ENCODE measurements around the gene TEN1. TPM values are rescaled to one million over a fixed set of nuclear protein-coding genes. Genes with fewer than 3 reads are reported as not detected.
"Not testable (repeated sequence)": the region's sequence is repeated elsewhere in the genome, so short reads cannot be mapped to it uniquely, and the experiment has no call there.

TEN1 gene
- total RNA-seq, 1 donor: 31.8 TPM

- DNase-seq (ENCODE audit: low read depth in 2 of 3, low spot score in 2 of 3): no peak
These were observed 45.3 kb downstream of the TEN1 start for GRCh38 chr17:76024353-76024752.

- DNase-seq (ENCODE audit: low read depth in 2 of 3, low spot score in 2 of 3): no peak
These were observed 46.3 kb downstream of the TEN1 start for GRCh38 chr17:76025294-76025693.

GRCh38 chr17:76026714-76027158, 47.7 kb downstream of the TEN1 start:
- no peak for DNase-seq (ENCODE audit: low read depth in 2 of 3, low spot score in 2 of 3)

- DNase-seq (ENCODE audit: low read depth in 2 of 3, low spot score in 2 of 3): peak in 1 of 3 donors; percentile 12
These were observed 48.3 kb downstream of the TEN1 start, which contains the start of gene EVPL for GRCh38 chr17:76027159-76027839. Gene EVPL (minus strand): TSS chr17:76027306. CDS start chr17:76027198, 108 bp downstream.

- peak in 1 of 3 donors; percentile 24 for DNase-seq (ENCODE audit: low read depth in 2 of 3, low spot score in 2 of 3)
These were observed 53.2 kb downstream of the TEN1 start for GRCh38 chr17:76032073-76032779.

- DNase-seq (ENCODE audit: low read depth in 2 of 3, low spot score in 2 of 3): no peak
These were observed 53.7 kb downstream of the TEN1 start for GRCh38 chr17:76032780-76033108.

GRCh38 chr17:76033139-76033538, 54.1 kb downstream of the TEN1 start:
- DNase-seq (ENCODE audit: low read depth in 2 of 3, low spot score in 2 of 3): no peak

- DNase-seq (ENCODE audit: low read depth in 2 of 3, low spot score in 2 of 3): no peak
These were observed 55.6 kb downstream of the TEN1 start for GRCh38 chr17:76034428-76035350.

GRCh38 chr17:76036497-76037261, 57.6 kb downstream of the TEN1 start:
- no peak for DNase-seq (ENCODE audit: low read depth in 2 of 3, low spot score in 2 of 3)

GRCh38 chr17:76038050-76038449, 59.0 kb downstream of the TEN1 start:
- DNase-seq (ENCODE audit: low read depth in 2 of 3, low spot score in 2 of 3): no peak

- no peak for DNase-seq (ENCODE audit: low read depth in 2 of 3, low spot score in 2 of 3)
These were observed 60.1 kb downstream of the TEN1 start for GRCh38 chr17:76039121-76039520.

GRCh38 chr17:76040376-76040775, 61.3 kb downstream of the TEN1 start:
- no peak for DNase-seq (ENCODE audit: low read depth in 2 of 3, low spot score in 2 of 3)

- not testable (repeated sequence) for DNase-seq (ENCODE audit: low read depth in 2 of 3, low spot score in 2 of 3)
These were observed 63.8 kb downstream of the TEN1 start for GRCh38 chr17:76042868-76043267.

- not testable (repeated sequence) for DNase-seq (ENCODE audit: low read depth in 2 of 3, low spot score in 2 of 3)
These were observed 65.5 kb downstream of the TEN1 start for GRCh38 chr17:76044475-76045007.

- DNase-seq (ENCODE audit: low read depth in 2 of 3, low spot score in 2 of 3): no peak
These were observed 67.0 kb downstream of the TEN1 start for GRCh38 chr17:76046064-76046463.

- DNase-seq (ENCODE audit: low read depth in 2 of 3, low spot score in 2 of 3): no peak
These were observed 69.1 kb downstream of the TEN1 start for GRCh38 chr17:76048025-76048605.

- DNase-seq (ENCODE audit: low read depth in 2 of 3, low spot score in 2 of 3): peak in 1 of 3 donors; percentile 21
These were observed 69.7 kb downstream of the TEN1 start for GRCh38 chr17:76048711-76049110.

GRCh38 chr17:76049239-76049638, 70.2 kb downstream of the TEN1 start:
- no peak for DNase-seq (ENCODE audit: low read depth in 2 of 3, low spot score in 2 of 3)

- DNase-seq (ENCODE audit: low read depth in 2 of 3, low spot score in 2 of 3): no peak
These were observed 70.9 kb downstream of the TEN1 start for GRCh38 chr17:76049836-76050537.
